ENCODE measurements around the gene SDK2.

GRCh38 chr17:73390851-73391250 is 253.4 kb downstream of the SDK2 start:
- TF ChIP-seq CTCF (IDR thresholded peaks at IDR 0.05): no peak
- no peak for TF ChIP-seq POLR2A (IDR thresholded peaks at IDR 0.05)

Data from thyroid gland (tissue), 4 donors.